ENCODE results near the gene ZCCHC4.

GRCh38 chr4:25320336-25320735 lies 7.8 kb downstream of the ZCCHC4 start:
- TF ChIP-seq EZH2 (IDR thresholded peaks at IDR 0.05; ENCODE audit: low read length) (no peak), CTCF (optimal IDR thresholded peaks at IDR 0.05 in 1 of 3, IDR thresholded peaks at IDR 0.05 in 1 of 3, conservative IDR thresholded peaks at IDR 0.05 in 1 of 3; ENCODE audit: extremely low read depth in 1 of 3, insufficient read depth in 2 of 3, low read length in 3 of 3) (no peak)

Measured in keratinocyte (primary cell).